GM10248 (cell line): Measurements from ENCODE around the gene ZBED4.

Experiments used
- CTCF ChIA-PET: fragments of 300-600 bp; sonication (Branson Sonifier 250); formaldehyde crosslinking; extraction: SDS; loops from one replicate; lab custom pipeline; 2021; ENCODE audit warnings: antibody characterized with exemption; lab: Yijun Ruan, JAX
- POLR2A ChIA-PET: fragments of 350-650 bp; sonication (Branson Sonifier 250); formaldehyde crosslinking; extraction: SDS; loops from one replicate; lab custom pipeline; 2020; ENCODE audit warnings: antibody characterized with exemption; lab: Yijun Ruan, JAX
- DNase-seq: peaks from one replicate; pipeline ENCODE4 v3.0.0; 2012; ENCODE audit errors: extremely low spot score
- TF ChIP-seq, protein P1 (sequence below): IDR thresholded peaks from 2 replicates; pipeline ENCODE4 v1.5.1; 2012; ENCODE audit warnings: mild to moderate bottlenecking, low read depth; ENCODE audit errors: extremely low read depth, missing control alignments, control extremely low read depth

The ZBED4 gene

GRCh38 chr22:49920859-49921258 is 67.2 kb downstream of the ZBED4 start:
- TF ChIP-seq, protein P1, sequence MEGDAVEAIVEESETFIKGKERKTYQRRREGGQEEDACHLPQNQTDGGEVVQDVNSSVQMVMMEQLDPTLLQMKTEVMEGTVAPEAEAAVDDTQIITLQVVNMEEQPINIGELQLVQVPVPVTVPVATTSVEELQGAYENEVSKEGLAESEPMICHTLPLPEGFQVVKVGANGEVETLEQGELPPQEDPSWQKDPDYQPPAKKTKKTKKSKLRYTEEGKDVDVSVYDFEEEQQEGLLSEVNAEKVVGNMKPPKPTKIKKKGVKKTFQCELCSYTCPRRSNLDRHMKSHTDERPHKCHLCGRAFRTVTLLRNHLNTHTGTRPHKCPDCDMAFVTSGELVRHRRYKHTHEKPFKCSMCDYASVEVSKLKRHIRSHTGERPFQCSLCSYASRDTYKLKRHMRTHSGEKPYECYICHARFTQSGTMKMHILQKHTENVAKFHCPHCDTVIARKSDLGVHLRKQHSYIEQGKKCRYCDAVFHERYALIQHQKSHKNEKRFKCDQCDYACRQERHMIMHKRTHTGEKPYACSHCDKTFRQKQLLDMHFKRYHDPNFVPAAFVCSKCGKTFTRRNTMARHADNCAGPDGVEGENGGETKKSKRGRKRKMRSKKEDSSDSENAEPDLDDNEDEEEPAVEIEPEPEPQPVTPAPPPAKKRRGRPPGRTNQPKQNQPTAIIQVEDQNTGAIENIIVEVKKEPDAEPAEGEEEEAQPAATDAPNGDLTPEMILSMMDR, result no peak
- ChIA-PET POLR2A (no interaction called here), CTCF (no interaction called here)
- DNase-seq, result no peak

DNA sequence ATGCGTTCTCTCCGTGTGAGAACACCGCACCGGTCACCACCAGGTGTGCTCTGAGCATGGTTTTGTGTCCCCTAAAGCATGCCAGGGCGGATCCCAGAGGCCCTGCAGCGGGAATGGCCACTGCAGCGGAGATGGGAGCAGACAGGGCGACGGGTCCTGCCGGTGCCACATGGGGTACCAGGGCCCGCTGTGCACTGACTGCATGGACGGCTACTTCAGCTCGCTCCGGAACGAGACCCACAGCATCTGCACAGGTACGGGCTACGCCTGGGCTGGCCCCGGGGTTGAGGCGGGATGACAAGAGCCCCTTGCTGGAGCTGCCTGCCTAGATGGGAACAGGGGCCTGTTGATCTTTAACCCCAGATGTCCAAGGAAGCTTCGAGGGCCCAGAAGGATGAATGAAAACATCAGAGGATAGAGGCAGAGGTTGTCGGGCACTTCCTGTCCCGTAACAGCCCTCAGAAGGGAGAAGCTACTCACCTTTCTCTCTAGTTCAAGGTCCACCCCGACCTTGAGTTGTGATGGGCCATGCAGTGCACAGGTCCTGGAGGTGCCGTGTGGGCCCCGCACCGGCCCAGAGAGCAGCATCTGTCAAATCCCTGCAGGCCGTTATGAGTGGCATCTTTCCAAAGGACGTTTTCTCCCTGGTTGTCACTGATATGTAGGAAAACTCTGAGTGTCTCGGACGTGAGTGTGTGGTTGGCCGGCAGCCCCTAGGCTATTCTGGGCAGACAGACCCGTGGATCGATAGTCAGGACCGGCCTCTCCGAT is 68.0 kb downstream of the ZBED4 start:
- no peak for DNase-seq
- TF ChIP-seq, protein P1, result no peak
- ChIA-PET CTCF (interaction anchor here (0.8 to 1.3 kb wide), 2 partner anchors 9 to 31 kb away, joined by 3 read pairs; no protein-coding TSS in a partner anchor), POLR2A (no interaction called here)

DNA sequence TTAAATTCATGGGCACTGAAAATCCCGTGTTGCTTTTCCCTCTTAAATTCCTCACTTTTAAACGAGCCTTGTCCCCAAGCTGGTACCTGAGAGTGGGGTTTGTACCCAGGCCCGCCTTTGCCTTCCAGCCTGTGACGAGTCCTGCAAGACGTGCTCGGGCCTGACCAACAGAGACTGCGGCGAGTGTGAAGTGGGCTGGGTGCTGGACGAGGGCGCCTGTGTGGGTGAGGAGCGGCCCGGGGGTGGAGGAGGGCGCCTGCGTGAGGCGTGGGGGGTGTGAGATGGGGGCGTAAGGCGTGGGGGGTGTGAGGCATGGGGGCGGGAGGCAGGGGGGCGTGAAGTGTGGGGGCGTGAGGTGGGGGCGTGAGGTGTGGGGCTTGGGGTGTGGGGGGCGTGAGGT is 68.8 kb downstream of the ZBED4 start:
- CTCF ChIA-PET, result interaction anchor here (0.8 to 1.3 kb wide), 2 partner anchors 10 to 32 kb away, joined by 3 read pairs; no protein-coding TSS in a partner anchor
- no peak for DNase-seq
- TF ChIP-seq, protein P1, result no peak
- POLR2A ChIA-PET, result no interaction called here

GRCh38 chr22:49922926-49923325 is 69.3 kb downstream of the ZBED4 start:
- POLR2A ChIA-PET, result no interaction called here
- no peak for DNase-seq
- CTCF ChIA-PET, result interaction anchor here (1.0 to 1.7 kb wide), 6 partner anchors 8 to 155 kb away, joined by 3 to 5 read pairs (median 4); no protein-coding TSS in a partner anchor
- TF ChIP-seq, protein P1, result no peak

DNA sequence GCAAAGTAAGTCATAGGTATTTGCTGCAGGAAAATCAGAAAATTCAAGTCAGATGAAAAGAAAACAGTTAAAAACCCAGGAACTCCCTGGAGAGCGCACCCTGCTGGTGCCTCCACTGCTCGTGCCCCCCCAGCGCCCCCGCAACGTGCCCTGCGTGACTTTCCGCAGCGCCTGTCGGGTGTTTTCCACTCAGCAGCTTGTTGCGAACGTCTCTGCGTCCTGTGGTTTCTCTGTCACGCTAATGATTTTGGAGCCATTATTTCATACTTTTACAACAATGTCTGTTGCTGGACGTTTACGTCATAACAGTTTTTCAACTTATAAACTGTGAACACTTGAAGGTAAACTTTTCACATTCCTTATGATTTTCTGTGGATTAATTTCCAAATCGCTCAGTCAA is 69.8 kb downstream of the ZBED4 start:
- ChIA-PET POLR2A (no interaction called here), CTCF (interaction anchor here (1.0 to 1.7 kb wide), 7 partner anchors 9 to 156 kb away, joined by 3 to 5 read pairs (median 4); no protein-coding TSS in a partner anchor)
- DNase-seq, result peak; percentile 65
- TF ChIP-seq, protein P1, result peak; percentile 78

- POLR2A ChIA-PET, result interaction anchor here (0.6 to 1.0 kb wide), 3 partner anchors 35 to 574 kb away, joined by 4 to 6 read pairs (median 5); no protein-coding TSS in a partner anchor
- TF ChIP-seq, protein P1, result no peak
- DNase-seq, result no peak
- CTCF ChIA-PET, result interaction anchor here (1.0 to 1.7 kb wide), 8 partner anchors 9 to 156 kb away, joined by 3 to 5 read pairs (median 4); no protein-coding TSS in a partner anchor
These were observed 70.6 kb downstream of the ZBED4 start for GRCh38 chr22:49924113-49924833.
